Transverse colon (tissue), 3 donors: Measurements from ENCODE around the gene MPPED1.

Experiments used
- CTCF ChIP-seq, 5 experiments: fragments of 200-600 bp in 3 of 5; fragments of 450-650 bp in 2 of 5; sonication (generic) in 3 of 5; IDR thresholded peaks; 1 replicate in 2 of 5; 2 replicates in 3 of 5; pipeline ENCODE4 v1.5.1; 2016 to 2017; ENCODE audit warnings: antibody characterized with exemption in 5 of 5, inconsistent platforms in 3 of 5, mild to moderate bottlenecking in 2 of 5, moderate library complexity in 1 of 5
- POLR2A ChIP-seq: fragments of 450-650 bp; IDR thresholded peaks from one replicate; pipeline ENCODE4 v1.6.1; 2016; ENCODE audit warnings: antibody characterized with exemption, mild to moderate bottlenecking, moderate library complexity

- no peak for TF ChIP-seq CTCF (IDR thresholded peaks at IDR 0.05)
- no peak for TF ChIP-seq POLR2A
Observed at GRCh38 chr22:43465291-43466015, 53.6 kb downstream of the MPPED1 start.
